ENCODE data around the gene LENEP.
A peak's percentile ranks its signal among the peaks of the same experiment; 100 is the strongest.

Gene LENEP, protein sequence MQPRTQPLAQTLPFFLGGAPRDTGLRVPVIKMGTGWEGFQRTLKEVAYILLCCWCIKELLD

DNA sequence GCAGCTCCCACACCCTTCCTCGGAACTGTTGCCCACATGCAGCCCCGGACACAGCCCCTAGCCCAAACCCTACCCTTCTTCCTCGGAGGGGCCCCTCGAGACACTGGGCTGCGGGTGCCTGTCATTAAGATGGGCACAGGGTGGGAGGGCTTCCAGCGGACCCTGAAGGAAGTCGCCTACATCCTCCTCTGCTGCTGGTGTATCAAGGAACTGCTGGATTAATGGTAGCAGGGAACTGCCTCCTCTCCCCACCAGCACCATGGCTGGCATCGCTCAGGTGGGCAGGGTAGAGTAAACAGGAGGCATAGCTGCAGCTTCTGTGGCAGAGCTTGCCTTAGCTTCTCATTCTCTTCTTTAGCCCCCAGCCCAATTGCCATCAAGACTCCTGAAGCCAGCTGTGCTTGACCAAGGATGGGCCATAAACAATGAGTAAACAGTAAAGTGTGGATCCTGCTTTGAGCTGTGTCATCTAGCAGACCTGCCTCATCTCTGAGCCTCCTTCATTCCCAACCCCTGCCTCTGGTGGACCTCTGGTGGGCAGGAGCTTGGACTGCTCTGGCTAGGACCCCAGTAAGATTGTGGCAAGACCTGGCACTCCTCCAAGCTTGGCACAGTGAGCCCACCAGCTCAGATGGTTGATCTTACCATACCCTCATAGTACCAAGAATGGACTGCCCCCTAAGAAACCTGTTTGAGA is at the start of gene LENEP:
Gene LENEP, plus strand, starts transcription at position 15 of the 697 bp plus-strand sequence. Its CDS starts 22 bp downstream, at position 37.
- DNase-seq: no peak

DNA sequence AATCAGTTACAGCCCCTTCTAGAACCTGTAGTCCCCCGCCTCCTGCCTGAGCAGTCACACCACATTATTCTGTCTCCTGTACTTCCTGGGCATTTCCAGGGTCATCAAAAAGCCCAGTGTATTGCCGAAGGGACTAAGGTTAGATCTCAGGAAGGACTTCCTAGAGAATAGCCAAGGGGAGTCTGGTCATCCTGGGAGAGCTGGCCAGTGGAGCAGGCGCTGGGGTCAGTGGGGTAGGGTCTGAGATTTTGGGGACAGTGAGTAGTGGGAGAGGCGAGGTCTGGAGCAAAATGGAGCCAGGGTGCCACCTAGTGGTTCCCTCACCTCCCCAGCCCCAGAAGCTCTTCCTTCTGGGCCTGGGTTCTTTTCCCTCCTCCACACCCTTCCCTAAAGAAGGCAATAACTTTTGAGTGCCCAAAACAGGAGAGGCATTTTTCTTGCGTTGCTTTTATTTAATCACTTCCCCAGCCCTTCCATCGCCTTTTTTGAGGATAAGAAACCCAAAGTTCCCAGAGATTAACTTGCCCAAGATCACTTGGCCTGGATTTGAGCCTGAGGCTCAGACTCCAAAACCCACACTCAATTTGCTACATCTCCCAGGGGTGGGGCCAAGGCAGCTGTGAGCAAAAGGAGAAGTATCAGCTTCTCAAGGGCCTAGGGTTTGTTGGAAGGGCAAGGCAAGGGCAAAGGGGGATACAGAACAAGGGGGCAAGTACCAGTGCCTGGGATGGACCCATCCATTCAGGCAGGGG is 49.6 kb upstream of the LENEP start:
- DNase-seq: peak; percentile 37

- no peak for DNase-seq
These were observed 48.8 kb upstream of the LENEP start for GRCh38 chr1:154944401-154945159.

DNA sequence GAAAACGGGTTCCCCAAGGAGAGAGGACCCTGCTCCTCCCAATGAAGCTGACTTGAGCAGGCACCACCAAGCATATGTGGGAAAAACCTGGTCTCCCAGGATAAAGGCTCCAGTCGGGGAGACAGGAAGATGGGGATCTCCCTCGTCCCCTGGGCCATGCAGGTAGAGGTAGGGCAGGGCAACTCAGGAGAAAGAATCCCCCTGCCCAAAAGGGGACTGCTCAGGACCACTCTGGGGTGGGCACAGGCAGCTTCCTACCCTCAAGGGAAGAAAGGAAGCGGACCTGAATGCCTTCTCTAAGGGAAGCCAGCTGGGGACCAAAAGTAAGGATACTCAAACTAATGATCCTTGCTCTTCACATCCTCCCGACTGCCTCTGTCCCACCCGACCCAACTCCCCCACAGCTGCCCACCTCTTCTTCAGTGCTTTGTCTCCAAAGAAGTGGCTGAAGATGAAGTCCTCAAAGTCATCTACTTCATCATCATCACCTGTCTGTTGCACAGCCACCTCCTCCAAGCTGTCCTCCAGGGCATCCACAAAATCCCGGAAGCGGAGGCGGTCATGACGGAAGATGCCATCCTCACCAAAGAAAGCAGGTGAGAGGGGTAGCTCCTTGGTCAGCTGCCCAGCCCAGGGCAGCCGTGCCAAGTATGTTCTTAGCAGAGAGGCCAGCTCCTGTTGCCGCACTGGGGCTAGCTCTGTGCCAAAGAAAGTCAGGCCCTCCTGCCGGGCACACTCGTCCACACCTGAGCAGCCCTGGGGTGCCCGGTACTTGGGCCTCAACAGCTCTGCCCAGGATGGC is 48.0 kb upstream of the LENEP start:
- DNase-seq: no peak

GRCh38 chr1:154945962-154946850 is 47.2 kb upstream of the LENEP start:
- no peak for DNase-seq

DNA sequence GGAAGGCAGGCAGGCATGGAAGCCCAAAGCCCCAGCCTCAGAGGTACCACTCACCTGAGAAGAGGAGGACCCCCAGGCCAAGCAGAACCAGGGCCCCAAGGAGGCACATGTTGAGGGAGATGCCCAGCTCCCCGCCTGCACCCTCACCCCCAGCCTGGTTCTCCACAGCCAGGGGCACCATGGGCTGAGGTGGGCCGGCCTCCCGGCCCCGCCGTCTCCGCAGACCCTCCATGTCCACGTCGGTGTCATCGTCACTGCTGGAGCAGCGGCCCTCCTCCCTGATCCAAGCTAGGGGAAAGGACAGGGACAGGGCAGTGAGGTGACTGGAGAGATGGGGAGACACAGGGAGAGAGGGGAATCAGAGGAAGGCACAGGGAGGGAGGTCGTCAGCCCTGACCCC is 45.3 kb upstream of the LENEP start:
- no peak for DNase-seq

GRCh38 chr1:154951901-154952657 is 41.3 kb upstream of the LENEP start:
- DNase-seq: no peak

DNA sequence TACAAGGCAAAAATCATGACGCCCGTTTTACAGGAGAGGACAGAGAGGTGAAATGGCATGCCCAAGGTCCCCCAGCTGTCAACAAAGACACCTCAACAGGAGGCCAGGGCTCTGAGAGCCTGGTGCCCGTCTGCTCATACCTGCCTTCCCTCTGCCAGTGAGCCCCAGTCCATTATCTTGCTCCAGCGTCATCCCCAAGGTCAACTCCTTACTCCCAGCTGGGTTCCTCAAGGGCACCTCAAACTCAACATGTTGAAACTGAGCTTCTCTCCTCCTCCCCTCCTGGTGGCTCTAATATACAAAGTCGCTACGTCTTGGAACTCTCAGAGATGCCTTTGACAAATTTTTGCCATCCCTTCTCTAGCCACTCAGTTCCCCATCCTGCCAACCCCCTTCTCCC is 40.7 kb upstream of the LENEP start:
- no peak for DNase-seq

- DNase-seq: no peak
These were observed 39.8 kb upstream of the LENEP start for GRCh38 chr1:154953611-154954038.

DNA sequence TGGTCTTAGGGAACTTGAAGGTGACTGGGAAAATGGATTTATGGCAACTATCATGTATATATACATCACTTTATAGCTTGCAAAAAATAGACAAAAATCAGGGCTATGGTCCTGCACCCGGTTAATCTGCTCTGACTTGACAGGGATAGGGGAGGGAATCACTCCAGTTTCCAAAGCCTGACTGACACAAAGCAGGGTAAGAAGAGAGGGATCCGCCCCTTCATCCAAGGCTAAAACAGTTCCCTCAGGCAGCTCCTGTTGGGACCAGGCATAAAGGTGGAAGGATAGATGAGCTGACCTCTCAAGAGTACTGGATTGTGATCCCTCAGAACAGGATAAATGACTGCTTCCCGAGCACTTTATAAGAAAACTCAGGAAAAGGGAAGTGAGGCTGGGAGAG is 38.8 kb upstream of the LENEP start:
- DNase-seq: no peak

GRCh38 chr1:154955039-154955717 is 38.2 kb upstream of the LENEP start:
- peak; percentile 83 for DNase-seq

- peak; percentile 94 for DNase-seq
These were observed 37.5 kb upstream of the LENEP start, which contains the start of gene PBXIP1 for GRCh38 chr1:154955718-154956543. Gene PBXIP1 (minus strand): TSS chr1:154956099. CDS start chr1:154953721, 2,378 bp downstream.

GRCh38 chr1:154956544-154956941 is 36.8 kb upstream of the LENEP start:
- no peak for DNase-seq

- no peak for DNase-seq
These were observed 36.2 kb upstream of the LENEP start for GRCh38 chr1:154957091-154957657.

GRCh38 chr1:154958036-154958435 is 35.4 kb upstream of the LENEP start:
- DNase-seq: no peak

- no peak for DNase-seq
These were observed 34.5 kb upstream of the LENEP start for GRCh38 chr1:154958681-154959425.

DNA sequence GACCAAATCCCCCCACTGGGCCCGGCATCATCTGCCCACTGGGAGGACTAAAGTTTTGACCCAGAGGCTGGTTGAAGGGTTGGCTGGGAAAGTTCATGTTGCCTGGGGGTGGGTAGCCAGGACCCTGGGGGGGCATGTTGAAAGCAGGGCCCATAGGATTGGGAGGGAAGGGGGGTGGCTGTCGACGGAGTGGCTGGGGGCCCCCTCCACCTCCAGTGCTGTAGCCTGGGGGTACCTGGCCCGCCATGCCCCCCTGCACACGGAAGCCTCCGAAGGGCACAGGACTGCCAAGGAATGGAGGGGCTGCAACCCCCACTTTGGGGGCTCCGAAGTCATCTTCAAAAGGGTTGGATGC is 34.0 kb upstream of the LENEP start:
- no peak for DNase-seq

Data from NCI-H1105 treated with DMSO at 0.1 percent for 48 hours (cell line).